ENCODE results near the gene GIN1. TPM values are rescaled to one million over a fixed set of nuclear protein-coding genes. Genes with fewer than 3 reads are reported as not detected.

The GIN1 gene
- total RNA-seq, 2 donors from 2014 or later, result 1.6 to 5.2 TPM

DNA sequence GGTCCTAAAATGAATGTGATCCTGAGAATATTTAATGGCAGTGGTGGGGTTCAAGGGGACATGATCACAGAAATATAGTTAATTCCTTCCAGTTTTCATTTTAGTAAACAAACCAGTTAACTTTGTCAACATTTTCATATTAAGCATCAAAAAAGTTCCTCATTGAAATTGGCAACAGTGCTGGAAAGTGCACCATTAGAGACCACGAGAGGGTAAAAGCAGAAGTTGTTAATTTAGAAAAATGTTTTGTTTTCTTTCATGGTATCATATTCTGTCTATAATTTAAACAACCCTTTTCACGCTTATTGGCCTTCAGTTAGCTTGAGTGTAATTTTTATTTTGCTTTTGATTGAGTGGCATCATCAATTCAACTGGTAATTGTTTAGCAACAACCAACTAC is 11.9 kb downstream of the GIN1 start:
- H3K27me3 ChIP-seq, result no peaks in the 10 kb centered on the region
- 51 to 77% methylated on average over 2 of the region's 2 CpGs for WGBS, 2 donors
- intact Hi-C loops (cut with DNase I), result no loop called here
- no peak for DNase-seq
- TF ChIP-seq, protein P1, sequence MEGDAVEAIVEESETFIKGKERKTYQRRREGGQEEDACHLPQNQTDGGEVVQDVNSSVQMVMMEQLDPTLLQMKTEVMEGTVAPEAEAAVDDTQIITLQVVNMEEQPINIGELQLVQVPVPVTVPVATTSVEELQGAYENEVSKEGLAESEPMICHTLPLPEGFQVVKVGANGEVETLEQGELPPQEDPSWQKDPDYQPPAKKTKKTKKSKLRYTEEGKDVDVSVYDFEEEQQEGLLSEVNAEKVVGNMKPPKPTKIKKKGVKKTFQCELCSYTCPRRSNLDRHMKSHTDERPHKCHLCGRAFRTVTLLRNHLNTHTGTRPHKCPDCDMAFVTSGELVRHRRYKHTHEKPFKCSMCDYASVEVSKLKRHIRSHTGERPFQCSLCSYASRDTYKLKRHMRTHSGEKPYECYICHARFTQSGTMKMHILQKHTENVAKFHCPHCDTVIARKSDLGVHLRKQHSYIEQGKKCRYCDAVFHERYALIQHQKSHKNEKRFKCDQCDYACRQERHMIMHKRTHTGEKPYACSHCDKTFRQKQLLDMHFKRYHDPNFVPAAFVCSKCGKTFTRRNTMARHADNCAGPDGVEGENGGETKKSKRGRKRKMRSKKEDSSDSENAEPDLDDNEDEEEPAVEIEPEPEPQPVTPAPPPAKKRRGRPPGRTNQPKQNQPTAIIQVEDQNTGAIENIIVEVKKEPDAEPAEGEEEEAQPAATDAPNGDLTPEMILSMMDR (IDR thresholded peaks at IDR 0.05), result no peak
- no peak for TF ChIP-seq POLR2A (IDR thresholded peaks at IDR 0.05)
- H3K4me3 ChIP-seq, result no peak overlapping the region
- no peak for ATAC-seq
- H3K4me1 ChIP-seq, result no peaks in the 10 kb centered on the region
- H3K36me3 ChIP-seq (replicated peaks in 1 of 2; ENCODE audit: insufficient read depth in 1 of 2, low read depth in 2 of 2), result no peaks in the 10 kb centered on the region
- no peak overlapping the region for H3K27ac ChIP-seq
- no peaks in the 10 kb centered on the region for H3K9me3 ChIP-seq

DNA sequence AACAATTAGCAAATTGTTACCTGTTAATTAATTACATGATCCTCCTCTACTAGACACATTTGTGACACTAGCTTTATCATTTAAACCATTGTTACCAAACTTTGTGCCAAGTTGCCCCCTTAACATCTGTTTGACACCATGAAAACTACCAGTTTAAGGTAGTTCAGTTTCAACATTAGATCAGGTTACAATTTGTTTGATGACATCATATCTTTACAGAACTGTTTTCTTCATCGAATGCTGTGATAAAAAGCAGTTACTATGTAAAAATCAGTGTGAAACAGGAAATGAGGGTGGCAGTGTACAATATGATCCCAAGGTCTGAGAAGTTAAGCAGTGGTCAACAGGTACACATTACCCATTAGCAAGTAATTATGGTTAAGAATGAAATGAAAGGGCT is 17.7 kb downstream of the GIN1 start:
- ATAC-seq (no peak), DNase-seq (no peak)
- TF ChIP-seq, protein P1 (IDR thresholded peaks at IDR 0.05), result no peak
- TF ChIP-seq POLR2A (IDR thresholded peaks at IDR 0.05), result no peak
- Histone ChIP-seq H3K27me3 (no peaks in the 10 kb centered on the region), H3K36me3 (replicated peaks in 1 of 2; ENCODE audit: insufficient read depth in 1 of 2, low read depth in 2 of 2) (peaks cover 0 to 3% of the 10 kb centered on the region in 2 donors), H3K9me3 (no peaks in the 10 kb centered on the region), H3K4me3 (no peak overlapping the region), H3K4me1 (no peaks in the 10 kb centered on the region), H3K27ac (no peak overlapping the region)
- intact Hi-C loops (cut with DNase I), result no loop called here
- 29 to 37% methylated on average over 1 of the region's 1 CpG for WGBS, 2 donors

GRCh38 chr5:103101079-103101750 is 18.7 kb downstream of the GIN1 start:
- Histone ChIP-seq H3K4me1 (no peaks in the 10 kb centered on the region), H3K27me3 (no peaks in the 10 kb centered on the region)
- intact Hi-C loops (cut with DNase I), result no loop called here

DNA sequence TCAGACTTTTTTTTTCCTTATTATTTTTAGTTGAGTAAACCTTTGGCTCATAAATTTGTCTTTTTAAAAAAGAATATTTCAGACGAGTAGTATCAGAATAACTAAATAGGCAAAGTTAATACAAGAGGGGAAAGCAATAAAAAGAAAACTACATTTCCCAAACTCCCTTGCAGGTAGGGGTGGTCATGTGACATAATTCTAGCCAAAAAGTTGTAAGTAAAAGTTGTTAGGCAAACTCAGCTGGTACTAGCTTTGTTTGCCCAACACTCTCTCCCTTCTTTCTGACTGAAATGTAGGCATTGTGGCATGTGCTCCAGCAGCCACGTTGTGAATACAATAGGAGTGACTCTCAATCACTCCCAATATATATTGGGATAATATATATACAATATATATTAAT is 20.9 kb downstream of the GIN1 start:
- DNase-seq (no peak), ATAC-seq (peak; percentile 52)
- Histone ChIP-seq H3K9me3 (no peaks in the 10 kb centered on the region), H3K4me1 (peaks cover 20% of the 10 kb centered on the region), H3K36me3 (replicated peaks in 1 of 2; ENCODE audit: insufficient read depth in 1 of 2, low read depth in 2 of 2) (peaks cover 0 to 3% of the 10 kb centered on the region in 2 donors), H3K27me3 (no peaks in the 10 kb centered on the region), H3K27ac (no peak overlapping the region), H3K4me3 (no peak overlapping the region)
- intact Hi-C loops (cut with DNase I), result no loop called here
- TF ChIP-seq, protein P1 (IDR thresholded peaks at IDR 0.05), result no peak
- no peak for TF ChIP-seq POLR2A (IDR thresholded peaks at IDR 0.05)
- 48 to 59% methylated on average over 2 of the region's 2 CpGs for WGBS, 2 donors

More at GRCh38 chr5:103101079-103101750, 18.7 kb downstream of the GIN1 start:
- no peak overlapping the region for H3K4me3 ChIP-seq
- TF ChIP-seq, protein P1 (IDR thresholded peaks at IDR 0.05), result no peak
- no peak for TF ChIP-seq POLR2A (IDR thresholded peaks at IDR 0.05)
- DNase-seq, result no peak
- WGBS, 2 donors, result 85 to 89% methylated on average over 6 of the region's 6 CpGs
- no peak overlapping the region for H3K27ac ChIP-seq
- H3K9me3 ChIP-seq, result no peaks in the 10 kb centered on the region
- H3K36me3 ChIP-seq (replicated peaks in 1 of 2; ENCODE audit: insufficient read depth in 1 of 2, low read depth in 2 of 2), result peaks cover 0 to 3% of the 10 kb centered on the region in 2 donors
- no peak for ATAC-seq

DNA sequence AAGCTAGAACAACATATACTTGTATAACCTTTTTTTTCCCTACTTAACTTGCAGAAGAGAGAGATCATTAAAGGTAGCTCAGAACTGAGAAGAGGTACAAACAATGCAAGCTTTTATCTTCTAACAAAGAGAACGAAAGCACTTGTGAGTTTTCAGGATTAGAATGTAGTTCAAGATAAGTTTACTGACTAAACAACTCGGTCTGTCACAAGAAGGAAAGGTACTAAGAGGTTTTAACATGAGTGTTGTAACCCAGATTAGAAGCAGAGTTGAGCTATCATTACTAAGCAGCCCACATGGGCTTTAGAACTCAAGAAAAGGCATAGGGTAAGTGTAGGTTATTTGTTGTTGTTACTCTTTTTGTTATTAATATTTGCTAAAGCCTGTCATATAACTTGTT is 25.2 kb downstream of the GIN1 start:
- no peak for TF ChIP-seq POLR2A (IDR thresholded peaks at IDR 0.05)
- TF ChIP-seq, protein P1 (IDR thresholded peaks at IDR 0.05), result no peak
- WGBS, 2 donors, result 20 to 35% methylated on average over 2 of the region's 2 CpGs
- no peak for DNase-seq
- H3K36me3 ChIP-seq (replicated peaks in 1 of 2; ENCODE audit: insufficient read depth in 1 of 2, low read depth in 2 of 2), result no peaks in the 10 kb centered on the region
- intact Hi-C loops (cut with DNase I), result no loop called here
- H3K9me3 ChIP-seq, result no peaks in the 10 kb centered on the region
- peak overlapping the region in 3 of 4 donors; percentile 42 to 45 (median 45) for H3K27ac ChIP-seq
- ATAC-seq, result peak; percentile 61
- peaks cover 34% of the 10 kb centered on the region for H3K4me1 ChIP-seq
- no peak overlapping the region for H3K4me3 ChIP-seq
- no peaks in the 10 kb centered on the region for H3K27me3 ChIP-seq

Measured in body of pancreas (tissue), 4 donors.